HEK293 (cell line): ENCODE data around the gene HSD17B1.
"Not testable (repeated sequence)": the region's sequence is repeated elsewhere in the genome, so short reads cannot be mapped to it uniquely, and the experiment has no call there.

ENCODE experiments used
- CTCF ChIP-seq: fragments of 450-650 bp; formaldehyde crosslinking; IDR thresholded peaks from 2 replicates; pipeline ENCODE4 v1.5.1; 2016; ENCODE audit warnings: missing biosample characterization, missing genetic modification characterization
- TCF7L2 ChIP-seq: IDR thresholded peaks from 2 replicates; pipeline ENCODE4 v1.6.1; 2011; ENCODE audit warnings: low read depth, mild to moderate bottlenecking, inconsistent platforms, low read length, moderate library complexity, borderline replicate concordance
- YY1 ChIP-seq: fragments of 450-650 bp; formaldehyde crosslinking; IDR thresholded peaks from 2 replicates; pipeline ENCODE4 v1.5.1; 2018; ENCODE audit warnings: missing biosample characterization, missing genetic modification characterization
- ZBTB11 ChIP-seq: fragments of 450-650 bp; formaldehyde crosslinking; conservative IDR thresholded peaks from 2 replicates; pipeline ENCODE4 v1.5.1; 2016; ENCODE audit warnings: low read depth, missing biosample characterization, missing genetic modification characterization
- ZNF133 ChIP-seq: fragments of 450-650 bp; formaldehyde crosslinking; IDR thresholded peaks from 2 replicates; pipeline ENCODE4 v1.5.1; 2016; ENCODE audit warnings: missing biosample characterization, missing genetic modification characterization
- ZNF311 ChIP-seq: fragments of 450-650 bp; formaldehyde crosslinking; IDR thresholded peaks from 2 replicates; pipeline ENCODE4 v1.5.1; 2017; ENCODE audit warnings: missing biosample characterization, missing genetic modification characterization, borderline replicate concordance
- ZNF335 ChIP-seq: fragments of 450-650 bp; formaldehyde crosslinking; conservative IDR thresholded peaks from 2 replicates; pipeline ENCODE4 v1.5.1; 2016; ENCODE audit warnings: missing biosample characterization, missing genetic modification characterization
- ZNF350 ChIP-seq: fragments of 450-650 bp; formaldehyde crosslinking; IDR thresholded peaks from 2 replicates; pipeline ENCODE4 v1.5.0; 2017; ENCODE audit warnings: missing biosample characterization, mild to moderate bottlenecking, missing genetic modification characterization
- ZNF521 ChIP-seq: fragments of 450-650 bp; formaldehyde crosslinking; IDR thresholded peaks from 2 replicates; pipeline ENCODE4 v1.5.1; 2017; ENCODE audit warnings: missing biosample characterization, mild to moderate bottlenecking, missing genetic modification characterization
- ZNF596 ChIP-seq: fragments of 450-650 bp; IDR thresholded peaks from 2 replicates; pipeline ENCODE4 v1.5.0; 2018; ENCODE audit warnings: missing biosample characterization, mild to moderate bottlenecking, missing genetic modification characterization, moderate library complexity
- ZNF654 ChIP-seq: fragments of 450-650 bp; formaldehyde crosslinking; IDR thresholded peaks from 2 replicates; pipeline ENCODE4 v1.5.1; 2016; ENCODE audit warnings: low read depth, missing biosample characterization, missing genetic modification characterization
- ZNF701 ChIP-seq: fragments of 450-650 bp; formaldehyde crosslinking; IDR thresholded peaks from 2 replicates; pipeline ENCODE4 v1.5.1; 2016; ENCODE audit warnings: missing biosample characterization, missing genetic modification characterization
- TF ChIP-seq, protein P1 (sequence below): fragments of 450-650 bp; formaldehyde crosslinking; IDR thresholded peaks from 2 replicates; pipeline ENCODE4 v1.5.1; 2016; ENCODE audit warnings: missing biosample characterization, missing genetic modification characterization, borderline replicate concordance

GRCh38 chr17:42540558-42540957 is 12.2 kb upstream of the HSD17B1 start:
- not testable (repeated sequence) for TF ChIP-seq CTCF; ZNF654 (tag by site-specific recombination); ZNF335 (tag by site-specific recombination); TCF7L2; ZNF133 (tag by site-specific recombination); ZBTB11 (tag by site-specific recombination); ZNF350 (tag by site-specific recombination); ZNF311 (tag by site-specific recombination); ZNF521; ZNF596 (tag by site-specific recombination); YY1 (tag by site-specific recombination); ZNF701 (tag by site-specific recombination)
- TF ChIP-seq, protein P1, sequence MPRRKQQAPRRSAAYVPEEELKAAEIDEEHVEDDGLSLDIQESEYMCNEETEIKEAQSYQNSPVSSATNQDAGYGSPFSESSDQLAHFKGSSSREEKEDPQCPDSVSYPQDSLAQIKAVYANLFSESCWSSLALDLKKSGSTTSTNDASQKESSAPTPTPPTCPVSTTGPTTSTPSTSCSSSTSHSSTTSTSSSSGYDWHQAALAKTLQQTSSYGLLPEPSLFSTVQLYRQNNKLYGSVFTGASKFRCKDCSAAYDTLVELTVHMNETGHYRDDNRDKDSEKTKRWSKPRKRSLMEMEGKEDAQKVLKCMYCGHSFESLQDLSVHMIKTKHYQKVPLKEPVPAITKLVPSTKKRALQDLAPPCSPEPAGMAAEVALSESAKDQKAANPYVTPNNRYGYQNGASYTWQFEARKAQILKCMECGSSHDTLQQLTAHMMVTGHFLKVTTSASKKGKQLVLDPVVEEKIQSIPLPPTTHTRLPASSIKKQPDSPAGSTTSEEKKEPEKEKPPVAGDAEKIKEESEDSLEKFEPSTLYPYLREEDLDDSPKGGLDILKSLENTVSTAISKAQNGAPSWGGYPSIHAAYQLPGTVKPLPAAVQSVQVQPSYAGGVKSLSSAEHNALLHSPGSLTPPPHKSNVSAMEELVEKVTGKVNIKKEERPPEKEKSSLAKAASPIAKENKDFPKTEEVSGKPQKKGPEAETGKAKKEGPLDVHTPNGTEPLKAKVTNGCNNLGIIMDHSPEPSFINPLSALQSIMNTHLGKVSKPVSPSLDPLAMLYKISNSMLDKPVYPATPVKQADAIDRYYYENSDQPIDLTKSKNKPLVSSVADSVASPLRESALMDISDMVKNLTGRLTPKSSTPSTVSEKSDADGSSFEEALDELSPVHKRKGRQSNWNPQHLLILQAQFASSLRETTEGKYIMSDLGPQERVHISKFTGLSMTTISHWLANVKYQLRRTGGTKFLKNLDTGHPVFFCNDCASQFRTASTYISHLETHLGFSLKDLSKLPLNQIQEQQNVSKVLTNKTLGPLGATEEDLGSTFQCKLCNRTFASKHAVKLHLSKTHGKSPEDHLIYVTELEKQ (tag by site-specific recombination) = not testable (repeated sequence)
